Endothelial cell (in vitro differentiated cells): ENCODE data around the gene PROKR2. TPM values are rescaled to one million over a fixed set of nuclear protein-coding genes. Genes with fewer than 3 reads are reported as not detected.

ENCODE experiments used
- DNase-seq: peaks from one replicate; pipeline ENCODE4 v3.0.0; 2021; ENCODE audit warnings: low spot score
- H3K27ac Mint-ChIP-seq: one replicate; pipeline ENCODE4 v1.8.0; 2021; ENCODE audit warnings: mixed read lengths, inconsistent platforms; ENCODE audit not compliant: unreplicated experiment
- H3K27me3 Mint-ChIP-seq: one replicate; pipeline ENCODE4 v1.8.0; 2021; ENCODE audit warnings: mild to moderate bottlenecking, moderate library complexity, mixed read lengths, inconsistent platforms; ENCODE audit not compliant: unreplicated experiment
- H3K36me3 Mint-ChIP-seq: one replicate; pipeline ENCODE4 v1.8.0; 2021; ENCODE audit warnings: mild to moderate bottlenecking, low read depth, mixed read lengths, inconsistent platforms; ENCODE audit not compliant: unreplicated experiment
- H3K4me1 Mint-ChIP-seq: one replicate; pipeline ENCODE4 v1.8.0; 2021; ENCODE audit warnings: mild to moderate bottlenecking, mixed read lengths, inconsistent platforms; ENCODE audit not compliant: unreplicated experiment
- H3K4me3 Mint-ChIP-seq: one replicate; pipeline ENCODE4 v1.8.0; 2021; ENCODE audit warnings: mild to moderate bottlenecking, mixed read lengths, inconsistent platforms; ENCODE audit not compliant: unreplicated experiment
- H3K9me3 Mint-ChIP-seq: one replicate; pipeline ENCODE4 v1.8.0; 2021; ENCODE audit warnings: mixed read lengths, inconsistent platforms; ENCODE audit not compliant: unreplicated experiment
- CTCF ChIP-seq: fragments of 200-600 bp; sonication (generic); IDR thresholded peaks from one replicate; pipeline ENCODE4 v1.5.0; 2021; ENCODE audit warnings: antibody characterized with exemption; ENCODE audit not compliant: unreplicated experiment
- total RNA-seq: library from RNA; stranded (reverse); fragmentation: NEBNext Ultra II Directional; extraction: Animal tissue kit (Norgen Biotek cat#: 25700); gene quantifications from one replicate; pipeline ENCODE4 v1.2.1, GENCODE V29; 2021; ENCODE audit not compliant: unreplicated experiment

PROKR2 gene
- total RNA-seq, 1 donor from 2014 or later = not detected

- no peaks in the 10 kb centered on the region for H3K9me3 Mint-ChIP-seq
- no peak for TF ChIP-seq CTCF
- no peak overlapping the region for H3K4me3 Mint-ChIP-seq
- H3K27me3 Mint-ChIP-seq = peaks cover under 1% of the 10 kb centered on the region
- H3K4me1 Mint-ChIP-seq = no peaks in the 10 kb centered on the region
- DNase-seq = no peak
- H3K36me3 Mint-ChIP-seq = no peaks in the 10 kb centered on the region
- H3K27ac Mint-ChIP-seq = no peak overlapping the region
Observed at GRCh38 chr20:5297280-5298004, 19.3 kb downstream of the PROKR2 start.

DNA sequence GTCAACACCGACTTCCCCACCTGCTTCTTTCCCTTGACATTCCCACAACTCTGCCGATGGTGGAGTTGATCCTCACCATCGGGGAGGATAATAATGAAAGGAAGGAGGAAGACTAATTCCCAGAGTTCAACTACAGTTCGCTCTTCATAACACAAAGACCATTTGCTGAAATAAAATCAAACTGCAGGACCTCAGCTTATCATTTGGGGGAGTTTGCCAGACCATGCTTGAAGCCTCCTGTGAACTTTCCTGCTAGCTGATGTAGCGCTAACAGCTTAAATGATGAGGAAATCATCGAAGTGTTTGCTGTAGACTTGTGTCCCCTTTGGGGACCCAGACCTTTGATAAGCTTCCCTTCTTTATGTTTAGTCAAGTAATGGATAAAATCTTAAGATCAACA lies 26.2 kb downstream of the PROKR2 start:
- no peaks in the 10 kb centered on the region for H3K36me3 Mint-ChIP-seq
- TF ChIP-seq CTCF = no peak
- no peaks in the 10 kb centered on the region for H3K27me3 Mint-ChIP-seq

DNA sequence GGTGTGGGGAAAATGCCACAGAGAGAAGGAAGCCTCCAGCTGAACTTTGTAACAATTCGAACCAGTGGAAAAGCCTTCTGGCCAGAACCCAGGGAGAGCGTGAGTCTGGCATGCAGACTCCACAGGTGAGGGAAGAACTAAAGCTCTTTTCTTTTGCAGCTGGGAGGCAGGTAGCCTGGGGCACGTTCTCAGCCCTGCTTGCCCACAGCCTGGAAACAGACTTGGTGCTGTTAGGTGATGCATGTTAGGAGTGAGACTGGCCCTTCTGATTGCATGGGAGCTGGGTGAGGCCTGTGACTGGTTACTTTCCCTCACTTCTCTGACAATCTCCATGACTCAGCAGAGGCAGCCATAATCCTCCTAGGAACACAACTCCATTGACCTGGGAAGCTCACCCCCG lies 34.2 kb downstream of the PROKR2 start:
- H3K9me3 Mint-ChIP-seq = no peaks in the 10 kb centered on the region
- peaks cover 2% of the 10 kb centered on the region for H3K27me3 Mint-ChIP-seq
- H3K4me1 Mint-ChIP-seq = peaks cover 2% of the 10 kb centered on the region
- DNase-seq = no peak
- H3K27ac Mint-ChIP-seq = no peak overlapping the region
- no peak overlapping the region for H3K4me3 Mint-ChIP-seq
- no peak for TF ChIP-seq CTCF
- no peaks in the 10 kb centered on the region for H3K36me3 Mint-ChIP-seq

More for the DNA sequence above, 26.2 kb downstream of the PROKR2 start:
- Mint-ChIP-seq H3K9me3 (no peaks in the 10 kb centered on the region), H3K4me3 (no peak overlapping the region), H3K4me1 (no peaks in the 10 kb centered on the region), H3K27ac (no peak overlapping the region)
- no peak for DNase-seq

DNA sequence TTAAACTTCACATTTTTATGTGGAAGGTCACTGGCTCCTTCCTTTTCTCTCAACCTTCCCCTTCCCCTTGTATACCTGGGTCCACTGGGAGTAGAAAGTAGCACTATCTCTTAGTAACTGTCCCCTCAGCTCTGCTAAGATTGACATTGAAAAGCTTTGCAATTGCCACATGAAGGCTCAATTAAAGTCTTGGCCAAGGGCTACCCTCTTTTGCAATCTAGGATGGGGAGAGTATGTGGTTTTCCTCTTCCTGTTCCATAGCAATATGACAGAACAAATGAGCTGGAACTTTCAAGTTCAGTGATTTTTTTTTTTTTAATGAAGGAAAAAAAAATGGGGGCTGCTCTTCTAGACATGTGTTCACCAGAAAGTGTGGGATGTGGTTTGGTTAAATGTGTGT lies 37.1 kb downstream of the PROKR2 start:
- no peaks in the 10 kb centered on the region for H3K36me3 Mint-ChIP-seq
- peaks cover 2% of the 10 kb centered on the region for H3K4me1 Mint-ChIP-seq
- no peak overlapping the region for H3K4me3 Mint-ChIP-seq
- no peak overlapping the region for H3K27ac Mint-ChIP-seq
- H3K27me3 Mint-ChIP-seq = peaks cover 2% of the 10 kb centered on the region
- no peak for DNase-seq
- no peak for TF ChIP-seq CTCF
- no peaks in the 10 kb centered on the region for H3K9me3 Mint-ChIP-seq

GRCh38 chr20:5272268-5272667 lies 44.5 kb downstream of the PROKR2 start:
- Mint-ChIP-seq H3K36me3 (no peaks in the 10 kb centered on the region), H3K27ac (no peak overlapping the region), H3K4me1 (no peaks in the 10 kb centered on the region), H3K4me3 (no peak overlapping the region), H3K9me3 (no peaks in the 10 kb centered on the region), H3K27me3 (no peaks in the 10 kb centered on the region)
- no peak for TF ChIP-seq CTCF
- no peak for DNase-seq
